AG08396 (cell line): ENCODE measurements around the gene HFE.
"Not testable (repeated sequence)": the region's sequence is repeated elsewhere in the genome, so short reads cannot be mapped to it uniquely, and the experiment has no call there.

Source experiments
- DNase-seq: peaks from one replicate; pipeline ENCODE4 v3.0.0; 2012; ENCODE audit warnings: low spot score, mixed read lengths

Gene HFE

GRCh38 chr6:26113570-26113969 lies 26.3 kb downstream of the HFE start:
- no peak for DNase-seq

- no peak for DNase-seq
Observed at GRCh38 chr6:26115226-26115625, 28.0 kb downstream of the HFE start.

GRCh38 chr6:26116267-26116666 lies 29.0 kb downstream of the HFE start:
- DNase-seq = no peak

DNA sequence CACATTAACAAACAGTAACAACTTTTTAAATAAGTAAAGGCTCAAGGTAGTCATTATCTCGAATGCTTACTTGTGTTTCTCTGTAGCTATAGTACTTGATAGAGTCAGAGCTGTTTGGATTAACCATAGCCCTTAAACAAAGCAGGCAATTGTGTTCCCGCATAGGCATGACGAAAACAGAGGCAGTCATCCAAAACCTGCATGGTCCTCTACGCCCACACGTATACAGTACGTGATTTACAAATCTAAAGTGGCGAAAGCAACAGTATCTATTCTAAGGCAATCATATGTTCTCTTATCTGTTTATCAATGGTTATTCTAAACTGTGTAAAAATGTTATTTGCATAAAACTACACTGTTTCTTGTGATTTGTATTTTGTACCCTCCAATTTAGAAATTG lies 31.8 kb downstream of the HFE start:
- no peak for DNase-seq

- DNase-seq = not testable (repeated sequence)
Observed at GRCh38 chr6:26120115-26120514, 32.9 kb downstream of the HFE start.

GRCh38 chr6:26120807-26121140 lies 33.5 kb downstream of the HFE start:
- DNase-seq = no peak

- no peak for DNase-seq
Observed at GRCh38 chr6:26121141-26122004, 34.1 kb downstream of the HFE start.

- no peak for DNase-seq
Observed at GRCh38 chr6:26122005-26122388, 34.8 kb downstream of the HFE start.

DNA sequence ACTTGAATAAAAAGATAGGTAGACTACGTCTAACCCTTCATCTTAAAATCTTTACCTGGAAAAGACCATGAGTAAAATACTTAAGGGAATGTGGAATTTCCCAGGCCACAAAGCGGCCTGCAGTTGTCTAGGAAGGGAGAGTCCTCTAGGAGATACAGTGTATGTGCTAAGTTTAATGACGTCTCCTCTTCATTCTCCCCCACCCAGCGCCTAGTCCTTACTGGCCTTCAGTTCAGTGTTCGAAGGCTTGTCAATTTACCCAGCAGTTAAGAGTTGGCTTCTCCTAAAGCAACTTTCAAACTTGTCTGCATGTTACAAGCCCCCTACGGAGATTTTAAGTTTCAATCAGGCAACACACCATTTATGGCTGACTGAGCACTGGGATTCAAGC lies 35.2 kb downstream of the HFE start:
- DNase-seq = no peak

DNA sequence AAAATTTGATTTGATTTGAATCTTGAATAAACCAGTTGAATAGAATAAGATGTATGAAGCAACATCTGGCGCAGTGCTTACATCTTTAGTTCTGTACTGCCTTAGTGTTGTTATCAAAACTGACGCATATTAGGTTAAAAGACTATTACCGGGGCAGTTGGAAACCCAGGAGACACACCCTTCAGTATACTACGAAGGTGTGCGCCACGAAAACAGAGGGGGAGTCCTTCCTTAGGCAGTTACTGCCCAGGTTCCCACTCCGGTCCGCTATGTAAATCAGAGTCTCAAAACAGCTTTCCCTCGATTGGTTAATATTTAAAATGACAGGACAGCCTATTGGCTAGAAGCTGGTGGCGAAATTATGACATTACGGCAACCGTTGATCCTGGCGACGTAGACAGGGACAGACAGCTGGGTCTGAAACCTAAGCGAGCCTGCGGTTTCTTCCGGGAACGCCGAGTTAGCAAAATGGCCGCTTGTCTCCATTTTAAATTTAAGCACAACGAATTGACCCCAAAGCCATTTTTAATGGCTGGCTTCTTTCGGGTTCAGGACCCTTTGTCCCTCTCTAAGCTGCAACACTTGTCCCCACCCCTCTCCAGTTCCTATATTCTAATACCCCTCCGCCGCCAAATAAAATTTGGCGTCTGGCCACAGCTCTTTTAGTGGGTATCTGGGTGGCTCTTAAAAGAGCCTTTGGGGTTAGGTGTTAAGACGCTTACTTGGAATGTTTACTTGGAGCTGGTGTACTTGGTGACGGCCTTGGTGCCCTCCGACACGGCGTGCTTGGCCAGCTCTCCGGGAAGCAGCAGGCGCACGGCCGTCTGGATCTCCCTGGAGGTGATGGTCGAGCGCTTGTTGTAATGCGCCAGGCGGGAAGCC lies 35.8 kb downstream of the HFE start:
- DNase-seq = peak; percentile 78

DNA sequence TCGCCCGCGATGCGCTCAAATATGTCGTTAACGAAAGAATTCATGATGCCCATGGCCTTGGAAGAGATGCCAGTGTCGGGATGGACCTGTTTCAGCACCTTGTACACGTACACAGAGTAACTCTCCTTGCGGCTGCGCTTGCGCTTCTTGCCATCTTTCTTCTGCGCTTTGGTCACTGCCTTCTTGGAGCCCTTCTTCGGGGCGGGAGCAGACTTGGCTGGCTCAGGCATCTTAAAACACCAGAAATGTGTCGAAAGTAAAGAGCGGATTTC lies 36.4 kb downstream of the HFE start:
- no peak for DNase-seq

DNA sequence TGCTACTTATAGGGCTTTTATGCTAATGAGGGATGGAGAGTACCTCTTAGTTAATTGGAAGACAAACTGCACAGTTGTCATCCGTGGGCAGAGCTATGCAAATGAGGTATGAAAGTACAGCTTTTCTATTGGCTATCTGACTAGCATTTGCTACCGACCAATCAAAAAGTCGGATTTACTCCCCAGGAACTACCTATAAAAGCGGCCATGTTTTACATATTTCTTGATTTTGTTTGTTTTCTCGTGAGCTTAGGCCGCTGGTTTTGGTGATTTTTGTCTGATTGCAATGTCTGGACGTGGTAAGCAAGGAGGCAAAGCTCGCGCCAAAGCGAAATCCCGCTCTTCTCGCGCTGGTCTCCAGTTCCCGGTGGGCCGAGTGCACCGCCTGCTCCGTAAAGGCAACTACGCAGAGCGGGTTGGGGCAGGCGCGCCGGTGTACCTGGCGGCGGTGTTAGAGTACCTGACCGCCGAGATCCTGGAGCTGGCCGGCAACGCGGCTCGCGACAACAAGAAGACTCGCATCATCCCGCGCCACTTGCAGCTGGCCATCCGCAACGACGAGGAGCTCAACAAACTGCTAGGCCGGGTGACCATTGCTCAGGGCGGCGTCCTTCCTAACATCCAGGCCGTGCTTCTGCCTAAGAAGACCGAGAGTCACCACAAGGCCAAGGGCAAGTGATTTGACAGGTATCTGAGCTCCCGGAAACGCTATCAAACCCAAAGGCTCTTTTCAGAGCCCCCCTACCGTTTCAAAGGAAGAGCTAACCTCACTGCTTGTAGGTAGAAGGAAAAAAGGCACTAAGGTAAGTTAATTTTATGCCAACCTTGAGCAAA lies 36.9 kb downstream of the HFE start:
- peak; percentile 86 for DNase-seq

- no peak for DNase-seq
Observed at GRCh38 chr6:26124781-26125685, 37.8 kb downstream of the HFE start.

GRCh38 chr6:26126394-26127235 lies 39.4 kb downstream of the HFE start:
- DNase-seq = no peak

- no peak for DNase-seq
Observed at GRCh38 chr6:26128013-26128771, 41.0 kb downstream of the HFE start.

GRCh38 chr6:26129656-26130055 lies 42.4 kb downstream of the HFE start:
- no peak for DNase-seq

- DNase-seq = no peak
Observed at GRCh38 chr6:26130581-26131249, 43.5 kb downstream of the HFE start.

DNA sequence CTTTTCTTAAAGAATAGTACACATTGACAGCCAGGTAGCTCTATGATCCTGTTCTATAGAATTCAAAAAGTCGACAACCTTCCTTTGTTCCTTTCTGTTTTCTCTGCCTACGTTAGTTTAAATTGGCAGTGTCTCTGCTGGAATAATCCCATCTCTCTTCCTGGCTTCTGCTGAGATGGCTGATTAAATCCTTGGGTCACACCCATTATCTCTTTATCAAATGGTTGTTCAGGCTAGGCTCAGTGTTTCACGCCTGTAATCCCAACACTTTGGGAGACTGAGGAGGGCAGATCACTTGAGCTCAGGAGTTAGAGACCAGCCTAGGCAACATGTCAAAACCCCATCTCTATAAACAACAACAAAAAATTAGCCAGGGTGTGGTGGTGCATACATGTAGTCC lies 44.4 kb downstream of the HFE start:
- no peak for DNase-seq

DNA sequence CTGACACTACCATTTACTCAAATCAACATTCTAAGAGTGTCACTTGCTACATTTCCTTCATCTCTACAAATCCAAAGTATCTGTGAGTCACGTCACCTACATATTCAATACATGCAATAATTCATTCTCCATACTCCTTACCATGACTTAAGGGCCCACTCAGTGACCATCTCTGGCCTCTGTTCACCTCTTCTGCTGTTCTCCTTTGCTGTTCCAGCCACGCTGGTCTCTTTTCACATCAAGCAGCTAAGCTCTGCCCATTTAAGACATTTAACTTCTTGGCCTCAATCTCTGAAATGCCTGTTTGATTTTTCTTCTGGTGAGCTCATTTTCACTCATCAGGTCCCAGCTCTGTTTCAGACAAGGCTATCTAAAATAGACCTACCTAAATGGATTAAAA lies 46.5 kb downstream of the HFE start:
- no peak for DNase-seq
